Hypothalamus (tissue), 51 donors: ENCODE results near the gene POTEM.
"Not testable (repeated sequence)": the region's sequence is repeated elsewhere in the genome, so short reads cannot be mapped to it uniquely, and the experiment has no call there.

Experiments
- DNase-seq, 51 donors: peaks; one replicate each; lab custom pipeline; 2025; lab: John Stamatoyannopoulos, UW

Gene POTEM

GRCh38 chr14:18967134-18967533, at the start of gene POTEM:
Gene POTEM (plus strand): TSS chr14:18967434. CDS start chr14:18967486, 52 bp downstream.
- not testable (repeated sequence) for DNase-seq

GRCh38 chr14:18918345-18918744, 48.9 kb upstream of the POTEM start:
- DNase-seq, result not testable (repeated sequence)

- not testable (repeated sequence) for DNase-seq
These were observed 47.2 kb upstream of the POTEM start for GRCh38 chr14:18920052-18920451.

GRCh38 chr14:18921055-18921701, 46.1 kb upstream of the POTEM start:
- DNase-seq, result not testable (repeated sequence)

GRCh38 chr14:18936848-18937247, 30.4 kb upstream of the POTEM start:
- not testable (repeated sequence) for DNase-seq

- not testable (repeated sequence) for DNase-seq
These were observed 28.5 kb upstream of the POTEM start for GRCh38 chr14:18938733-18939132.

GRCh38 chr14:18949939-18950338, 17.3 kb upstream of the POTEM start:
- DNase-seq, result not testable (repeated sequence)

GRCh38 chr14:18953085-18953484, 14.1 kb upstream of the POTEM start:
- not testable (repeated sequence) for DNase-seq

GRCh38 chr14:18955816-18956215, 11.4 kb upstream of the POTEM start:
- DNase-seq, result not testable (repeated sequence)

GRCh38 chr14:18961576-18961975, 5.7 kb upstream of the POTEM start:
- not testable (repeated sequence) for DNase-seq

- DNase-seq, result not testable (repeated sequence)
These were observed 5.1 kb upstream of the POTEM start for GRCh38 chr14:18962143-18962542.

- DNase-seq, result not testable (repeated sequence)
These were observed 4.0 kb upstream of the POTEM start for GRCh38 chr14:18963276-18963675.

- DNase-seq, result not testable (repeated sequence)
These were observed 2.4 kb upstream of the POTEM start for GRCh38 chr14:18964878-18965277.

GRCh38 chr14:19002566-19002965, 35.3 kb downstream of the POTEM start:
- DNase-seq, result not testable (repeated sequence)

GRCh38 chr14:19006490-19006889, 39.3 kb downstream of the POTEM start:
- not testable (repeated sequence) for DNase-seq

GRCh38 chr14:19007678-19008077, 40.4 kb downstream of the POTEM start:
- not testable (repeated sequence) for DNase-seq

- DNase-seq, result not testable (repeated sequence)
These were observed 43.8 kb downstream of the POTEM start for GRCh38 chr14:19011029-19011428.

GRCh38 chr14:19011703-19012102, 44.5 kb downstream of the POTEM start:
- DNase-seq, result not testable (repeated sequence)

- not testable (repeated sequence) for DNase-seq
These were observed 48.0 kb downstream of the POTEM start for GRCh38 chr14:19015185-19015584.

- DNase-seq, result not testable (repeated sequence)
These were observed 57.9 kb downstream of the POTEM start for GRCh38 chr14:19025080-19025589.

- DNase-seq, result not testable (repeated sequence)
These were observed 59.6 kb downstream of the POTEM start for GRCh38 chr14:19026649-19027351.

GRCh38 chr14:19027895-19028294, 60.7 kb downstream of the POTEM start:
- DNase-seq, result not testable (repeated sequence)
